ENCODE results near the gene MVB12B.

- TF ChIP-seq, protein P1, sequence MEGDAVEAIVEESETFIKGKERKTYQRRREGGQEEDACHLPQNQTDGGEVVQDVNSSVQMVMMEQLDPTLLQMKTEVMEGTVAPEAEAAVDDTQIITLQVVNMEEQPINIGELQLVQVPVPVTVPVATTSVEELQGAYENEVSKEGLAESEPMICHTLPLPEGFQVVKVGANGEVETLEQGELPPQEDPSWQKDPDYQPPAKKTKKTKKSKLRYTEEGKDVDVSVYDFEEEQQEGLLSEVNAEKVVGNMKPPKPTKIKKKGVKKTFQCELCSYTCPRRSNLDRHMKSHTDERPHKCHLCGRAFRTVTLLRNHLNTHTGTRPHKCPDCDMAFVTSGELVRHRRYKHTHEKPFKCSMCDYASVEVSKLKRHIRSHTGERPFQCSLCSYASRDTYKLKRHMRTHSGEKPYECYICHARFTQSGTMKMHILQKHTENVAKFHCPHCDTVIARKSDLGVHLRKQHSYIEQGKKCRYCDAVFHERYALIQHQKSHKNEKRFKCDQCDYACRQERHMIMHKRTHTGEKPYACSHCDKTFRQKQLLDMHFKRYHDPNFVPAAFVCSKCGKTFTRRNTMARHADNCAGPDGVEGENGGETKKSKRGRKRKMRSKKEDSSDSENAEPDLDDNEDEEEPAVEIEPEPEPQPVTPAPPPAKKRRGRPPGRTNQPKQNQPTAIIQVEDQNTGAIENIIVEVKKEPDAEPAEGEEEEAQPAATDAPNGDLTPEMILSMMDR (IDR thresholded peaks at IDR 0.05) = no peak
- TF ChIP-seq POLR2AphosphoS5 (IDR thresholded peaks at IDR 0.05) = no peak
Measured at GRCh38 chr9:126491949-126492348, 165.3 kb downstream of the MVB12B start.
